Keratinocyte (primary cell): ENCODE measurements around the gene OR4K1. TPM values are rescaled to one million over a fixed set of nuclear protein-coding genes. Genes with fewer than 3 reads are reported as not detected.

ENCODE experiments used
- DNase-seq: peaks from one replicate; pipeline ENCODE4 v3.0.0-alpha.2; 2011; ENCODE audit warnings: low read depth, missing footprints, low spot score
- FAIRE-seq: peaks from 2 replicates; lab custom pipeline; 2011; peaks lifted over from hg19 to GRCh38; lab: Jason Lieb, UNC
- H2AFZ ChIP-seq: 2 replicates; pipeline ENCODE4 v1.6.0; 2012; ENCODE audit warnings: low read length, control low read depth, inconsistent platforms; ENCODE audit not compliant: control insufficient read depth
- H3K27ac ChIP-seq: 2 replicates; pipeline ENCODE4 v1.5.1; 2011; ENCODE audit warnings: low read length; ENCODE audit not compliant: control insufficient read depth, insufficient read depth
- H3K27me3 ChIP-seq: 3 replicates; pipeline ENCODE4 v1.6.0; 2011; ENCODE audit warnings: low read length; ENCODE audit not compliant: control insufficient read depth, insufficient read depth; ENCODE audit errors: extremely low read depth
- H3K36me3 ChIP-seq, 2 experiments: 2 replicates in 1 of 2; 3 replicates in 1 of 2; pipeline ENCODE4 v1.5.1; 2011; ENCODE audit warnings: low read length in 2 of 2, mild to moderate bottlenecking in 1 of 2; ENCODE audit not compliant: control insufficient read depth in 2 of 2, insufficient read depth in 2 of 2; ENCODE audit errors: extremely low read depth in 1 of 2
- H3K4me1 ChIP-seq: 3 replicates; pipeline ENCODE4 v1.5.1; 2011; ENCODE audit warnings: low read length; ENCODE audit not compliant: control insufficient read depth, insufficient read depth; ENCODE audit errors: extremely low read depth
- H3K4me2 ChIP-seq: 3 replicates; pipeline ENCODE4 v1.6.0; 2011; ENCODE audit warnings: low read depth, low read length; ENCODE audit not compliant: control insufficient read depth, insufficient read depth; ENCODE audit errors: extremely low read depth
- H3K4me3 ChIP-seq, 3 experiments: fragments of 200-600 bp in 1 of 3; sonication (generic) in 1 of 3; 2 replicates in 2 of 3; 3 replicates in 1 of 3; pipeline ENCODE4 v1.5.1; 2011 to 2016; ENCODE audit warnings: low read length in 3 of 3, mild to moderate bottlenecking in 3 of 3, control low read depth in 2 of 3, inconsistent platforms in 1 of 3, low read depth in 1 of 3, mixed read lengths in 1 of 3, mixed run types in 1 of 3, moderate library complexity in 1 of 3; ENCODE audit not compliant: control insufficient read depth in 2 of 3, insufficient read depth in 2 of 3; ENCODE audit errors: extremely low read depth in 1 of 3
- H3K79me2 ChIP-seq: 2 replicates; pipeline ENCODE4 v1.6.0; 2012; ENCODE audit warnings: low read length; ENCODE audit not compliant: control insufficient read depth, insufficient read depth
- H3K9ac ChIP-seq: 3 replicates; pipeline ENCODE4 v1.6.0; 2011; ENCODE audit warnings: low read length; ENCODE audit not compliant: control insufficient read depth, insufficient read depth; ENCODE audit errors: extremely low read depth
- H3K9me1 ChIP-seq: 3 replicates; pipeline ENCODE4 v1.6.0; 2011; ENCODE audit warnings: low read length; ENCODE audit not compliant: control insufficient read depth, insufficient read depth; ENCODE audit errors: extremely low read depth
- H3K9me3 ChIP-seq: 2 replicates; pipeline ENCODE4 v1.5.1; 2012; ENCODE audit warnings: low read depth, low read length; ENCODE audit not compliant: control insufficient read depth
- H4K20me1 ChIP-seq: 3 replicates; pipeline ENCODE4 v1.6.0; 2011; ENCODE audit warnings: low read length; ENCODE audit not compliant: control insufficient read depth, insufficient read depth; ENCODE audit errors: extremely low read depth
- EZH2 ChIP-seq: IDR thresholded peaks from one replicate; pipeline ENCODE4 v1.6.1; 2012; ENCODE audit warnings: inconsistent platforms, mild to moderate bottlenecking, low read length, moderate library complexity
- dilution Hi-C: fragments of 300-500 bp; cut with MboI; formaldehyde crosslinking; loops from one replicate; pipeline ENCODE4 v1.7.0; 2020; ENCODE audit warnings: low sequenced_read_pairs; ENCODE audit not compliant: extremely low pct_ligation_motif_present
- polyA plus RNA-seq, 5 experiments: library from polyadenylated mRNA; depleted of rRNA in 3 of 5; stranded (reverse) in 3 of 5; stranded (forward) in 1 of 5; unstranded in 1 of 5; fragments of >200 nt; gene quantifications; 1 replicate in 1 of 5; 2 replicates in 3 of 5; 3 replicates in 1 of 5; pipeline versions ENCODE4 v1.2.1 to v1.2.3, GENCODE V29; 2011 to 2012; ENCODE audit warnings: missing spikeins in 2 of 5, low read depth in 1 of 5, low replicate concordance in 1 of 5
- TF ChIP-seq, protein P1 (sequence below), 3 experiments: IDR thresholded peaks in 1 of 3; conservative IDR thresholded peaks in 1 of 3; optimal IDR thresholded peaks in 1 of 3; 2 replicates in 2 of 3; 3 replicates in 1 of 3; pipeline versions ENCODE3 to v1.5.1; 2011; ENCODE audit warnings: low read length in 3 of 3, mild to moderate bottlenecking in 3 of 3, moderate library complexity in 2 of 3, control low read depth in 1 of 3, inconsistent platforms in 1 of 3; ENCODE audit not compliant: insufficient read depth in 2 of 3; ENCODE audit errors: extremely low read depth in 1 of 3

OR4K1 gene
- polyA plus RNA-seq, 1 donor (not counting 4 experiments of a cell fraction or from before 2014, with no cell fraction given), result not detected

DNA sequence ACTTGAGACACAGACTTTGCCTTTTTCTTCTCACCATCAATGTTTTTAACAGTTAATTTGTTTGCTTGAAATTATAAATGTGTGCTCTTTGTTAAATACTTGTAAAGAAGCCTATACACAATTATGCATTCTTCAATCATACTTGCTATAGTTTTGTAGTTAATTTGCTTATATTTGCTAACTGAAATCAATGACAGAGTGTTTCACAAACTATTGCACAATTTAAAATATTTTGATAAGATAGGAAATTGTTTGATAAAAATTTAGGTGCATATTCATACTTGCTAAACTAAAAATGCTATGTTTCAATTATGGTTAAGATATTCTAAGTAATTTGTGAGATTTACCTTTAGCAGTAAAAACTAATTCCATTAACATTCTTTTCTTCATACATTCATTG, 24.1 kb upstream of the OR4K1 start:
- TF ChIP-seq, protein P1, sequence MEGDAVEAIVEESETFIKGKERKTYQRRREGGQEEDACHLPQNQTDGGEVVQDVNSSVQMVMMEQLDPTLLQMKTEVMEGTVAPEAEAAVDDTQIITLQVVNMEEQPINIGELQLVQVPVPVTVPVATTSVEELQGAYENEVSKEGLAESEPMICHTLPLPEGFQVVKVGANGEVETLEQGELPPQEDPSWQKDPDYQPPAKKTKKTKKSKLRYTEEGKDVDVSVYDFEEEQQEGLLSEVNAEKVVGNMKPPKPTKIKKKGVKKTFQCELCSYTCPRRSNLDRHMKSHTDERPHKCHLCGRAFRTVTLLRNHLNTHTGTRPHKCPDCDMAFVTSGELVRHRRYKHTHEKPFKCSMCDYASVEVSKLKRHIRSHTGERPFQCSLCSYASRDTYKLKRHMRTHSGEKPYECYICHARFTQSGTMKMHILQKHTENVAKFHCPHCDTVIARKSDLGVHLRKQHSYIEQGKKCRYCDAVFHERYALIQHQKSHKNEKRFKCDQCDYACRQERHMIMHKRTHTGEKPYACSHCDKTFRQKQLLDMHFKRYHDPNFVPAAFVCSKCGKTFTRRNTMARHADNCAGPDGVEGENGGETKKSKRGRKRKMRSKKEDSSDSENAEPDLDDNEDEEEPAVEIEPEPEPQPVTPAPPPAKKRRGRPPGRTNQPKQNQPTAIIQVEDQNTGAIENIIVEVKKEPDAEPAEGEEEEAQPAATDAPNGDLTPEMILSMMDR (optimal IDR thresholded peaks at IDR 0.05 in 1 of 3, IDR thresholded peaks at IDR 0.05 in 1 of 3, conservative IDR thresholded peaks at IDR 0.05 in 1 of 3; ENCODE audit: extremely low read depth in 1 of 3, insufficient read depth in 2 of 3, low read length in 3 of 3), result no peak
- no peak for TF ChIP-seq EZH2
- Histone ChIP-seq H3K9me1 (no peaks in the 10 kb centered on the region), H3K9me3 (peaks cover 13% of the 10 kb centered on the region), H4K20me1 (no peaks in the 10 kb centered on the region), H3K27ac (no peak overlapping the region), H3K27me3 (no peaks in the 10 kb centered on the region), H3K36me3 (no peaks in the 10 kb centered on the region), H3K79me2 (no peaks in the 10 kb centered on the region), H2AFZ (no peak overlapping the region), H3K4me2 (no peak overlapping the region), H3K4me3 (no peak overlapping the region), H3K4me1 (no peaks in the 10 kb centered on the region), H3K9ac (no peak overlapping the region)
- DNase-seq (no peak), FAIRE-seq (no peak)
- dilution Hi-C loops, result no loop called here

DNA sequence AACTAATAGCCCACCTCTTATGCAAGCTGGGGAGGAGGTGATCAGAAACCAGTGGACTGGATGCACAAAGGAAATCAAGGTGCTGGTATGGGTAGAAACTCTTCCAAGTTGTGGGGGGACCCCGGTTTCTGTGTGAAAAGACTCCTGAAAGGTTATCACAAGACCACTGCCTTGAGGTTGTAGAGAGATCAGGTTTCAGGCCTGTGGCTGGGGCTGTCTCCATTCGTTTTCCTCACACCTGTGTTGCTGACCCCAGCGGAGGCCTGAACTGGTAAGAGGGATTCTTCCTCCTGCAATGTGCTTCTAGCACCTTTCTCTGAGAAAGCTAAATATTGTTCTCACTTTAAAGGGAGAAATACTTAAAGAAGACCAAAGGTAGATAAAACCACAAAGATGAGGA, 19.6 kb upstream of the OR4K1 start:
- TF ChIP-seq EZH2, result no peak
- TF ChIP-seq, protein P1 (optimal IDR thresholded peaks at IDR 0.05 in 1 of 3, IDR thresholded peaks at IDR 0.05 in 1 of 3, conservative IDR thresholded peaks at IDR 0.05 in 1 of 3; ENCODE audit: extremely low read depth in 1 of 3, insufficient read depth in 2 of 3, low read length in 3 of 3), result no peak
- Histone ChIP-seq H4K20me1 (no peaks in the 10 kb centered on the region), H3K27me3 (no peaks in the 10 kb centered on the region), H2AFZ (no peak overlapping the region), H3K79me2 (no peaks in the 10 kb centered on the region), H3K9ac (no peak overlapping the region), H3K4me3 (no peak overlapping the region), H3K9me3 (peaks cover 7% of the 10 kb centered on the region), H3K36me3 (no peaks in the 10 kb centered on the region), H3K4me2 (no peak overlapping the region), H3K9me1 (no peaks in the 10 kb centered on the region), H3K27ac (no peak overlapping the region), H3K4me1 (no peaks in the 10 kb centered on the region)
- no peak for DNase-seq
- no peak for FAIRE-seq
- dilution Hi-C loops, result no loop called here
